Mesothelial cell of epicardium (in vitro differentiated cells): Measurements from ENCODE around the gene CNPY3. TPM values are rescaled to one million over a fixed set of nuclear protein-coding genes. Genes with fewer than 3 reads are reported as not detected.
"Not testable (repeated sequence)": the region's sequence is repeated elsewhere in the genome, so short reads cannot be mapped to it uniquely, and the experiment has no call there.

ENCODE experiments used
- DNase-seq, 2 experiments: peaks; one replicate each; pipeline ENCODE4 v3.0.0; 2021; ENCODE audit warnings: low spot score in 2 of 2; ENCODE audit not compliant: unreplicated experiment in 2 of 2
- H3K27ac Mint-ChIP-seq: 2 replicates; pipeline ENCODE4 v1.8.0; 2021; ENCODE audit warnings: mixed read lengths
- H3K27me3 Mint-ChIP-seq: 2 replicates; pipeline ENCODE4 v1.8.0; 2021; ENCODE audit warnings: low read depth, mixed read lengths
- H3K36me3 Mint-ChIP-seq: 2 replicates; pipeline ENCODE4 v1.8.0; 2021; ENCODE audit warnings: mixed read lengths
- H3K4me1 Mint-ChIP-seq: 2 replicates; pipeline ENCODE4 v1.8.0; 2021; ENCODE audit warnings: mixed read lengths
- H3K4me3 Mint-ChIP-seq: 2 replicates; pipeline ENCODE4 v1.8.0; 2021; ENCODE audit warnings: mild to moderate bottlenecking, moderate library complexity, mixed read lengths
- H3K9me3 Mint-ChIP-seq: 2 replicates; pipeline ENCODE4 v1.8.0; 2021; ENCODE audit warnings: mixed read lengths
- CTCF ChIP-seq: fragments of 200-600 bp; sonication (generic); IDR thresholded peaks from one replicate; pipeline ENCODE4 v1.5.0; 2021; ENCODE audit warnings: antibody characterized with exemption; ENCODE audit not compliant: unreplicated experiment
- total RNA-seq: library from RNA; stranded (reverse); gene quantifications from 3 replicates; pipeline ENCODE4 v1.2.1, GENCODE V29; 2021

CNPY3 gene
- total RNA-seq, 1 donor from 2014 or later = 61.6 TPM

GRCh38 chr6:42890311-42891198 is 38.7 kb upstream of the CNPY3 start:
- no peaks in the 10 kb centered on the region for H3K9me3 Mint-ChIP-seq
- H3K27ac Mint-ChIP-seq = peak overlapping the region; percentile 94
- H3K27me3 Mint-ChIP-seq = no peaks in the 10 kb centered on the region
- no peak for TF ChIP-seq CTCF
- H3K4me3 Mint-ChIP-seq = peak overlapping the region; percentile 97
- H3K4me1 Mint-ChIP-seq = peaks cover 27% of the 10 kb centered on the region
- DNase-seq = peak; percentile 66 to 84
- H3K36me3 Mint-ChIP-seq = peaks cover 10% of the 10 kb centered on the region

- Mint-ChIP-seq H3K27ac (peak overlapping the region; percentile 94), H3K9me3 (no peaks in the 10 kb centered on the region), H3K4me3 (peak overlapping the region; percentile 97), H3K4me1 (peaks cover 28% of the 10 kb centered on the region), H3K36me3 (peaks cover 3% of the 10 kb centered on the region), H3K27me3 (no peaks in the 10 kb centered on the region)
- TF ChIP-seq CTCF = no peak
- no peak for DNase-seq
Measured at GRCh38 chr6:42891199-42891722, 38.0 kb upstream of the CNPY3 start.

GRCh38 chr6:42894041-42894828 is 35.0 kb upstream of the CNPY3 start:
- H3K4me3 Mint-ChIP-seq, H3K27me3 Mint-ChIP-seq, H3K9me3 Mint-ChIP-seq, DNase-seq, H3K36me3 Mint-ChIP-seq: not testable (repeated sequence)
- peak overlapping the region; percentile 76 for H3K27ac Mint-ChIP-seq
- peaks cover 57% of the 10 kb centered on the region for H3K4me1 Mint-ChIP-seq

GRCh38 chr6:42896178-42896719 is 33.0 kb upstream of the CNPY3 start:
- H3K4me3 Mint-ChIP-seq = no peak overlapping the region

GRCh38 chr6:42898891-42899361 is 30.4 kb upstream of the CNPY3 start:
- peak; percentile 41 to 77 for DNase-seq
- TF ChIP-seq CTCF = peak; percentile 93
- Mint-ChIP-seq H3K4me3 (peak overlapping the region; percentile 54), H3K27ac (peak overlapping the region; percentile 81), H3K9me3 (no peaks in the 10 kb centered on the region), H3K27me3 (no peaks in the 10 kb centered on the region), H3K36me3 (no peaks in the 10 kb centered on the region), H3K4me1 (peaks cover 70% of the 10 kb centered on the region)

More at GRCh38 chr6:42896178-42896719, 33.0 kb upstream of the CNPY3 start:
- Mint-ChIP-seq H3K4me1 (peaks cover 61% of the 10 kb centered on the region), H3K27me3 (no peaks in the 10 kb centered on the region), H3K27ac (no peak overlapping the region), H3K36me3 (no peaks in the 10 kb centered on the region), H3K9me3 (no peaks in the 10 kb centered on the region)
- TF ChIP-seq CTCF = no peak
- no peak for DNase-seq
